T-helper 2 cell (primary cell): ENCODE measurements around the gene TFAP2E.
A peak's percentile ranks its signal among the peaks of the same experiment; 100 is the strongest.

Source experiments
- DNase-seq, 5 experiments: peaks; one replicate each; pipeline versions ENCODE4 v3.0.0 to v3.0.0-alpha.2; 2012 to 2022
- total RNA-seq, 2 donors: gene quantifications; one replicate each; lab custom pipeline; 2026; lab: John Stamatoyannopoulos, UW

Gene TFAP2E
- total RNA-seq, result 4.0 to 7.2 reads per million in 2 donors

- no peak for DNase-seq
Observed at GRCh38 chr1:35573198-35574124, at the start of gene TFAP2E. Gene TFAP2E (plus strand): TSS chr1:35573314. CDS start chr1:35573578, 264 bp downstream.

GRCh38 chr1:35524106-35524505 lies 49.0 kb upstream of the TFAP2E start:
- no peak for DNase-seq

GRCh38 chr1:35530168-35530567 lies 42.9 kb upstream of the TFAP2E start:
- DNase-seq, result no peak

- no peak for DNase-seq
Observed at GRCh38 chr1:35530946-35531345, 42.2 kb upstream of the TFAP2E start.

GRCh38 chr1:35531368-35531767 lies 41.7 kb upstream of the TFAP2E start:
- DNase-seq, result no peak

- no peak for DNase-seq
Observed at GRCh38 chr1:35532497-35533223, 40.5 kb upstream of the TFAP2E start.

GRCh38 chr1:35533586-35533985 lies 39.5 kb upstream of the TFAP2E start:
- DNase-seq, result no peak

GRCh38 chr1:35535243-35535642 lies 37.9 kb upstream of the TFAP2E start:
- no peak for DNase-seq

- no peak for DNase-seq
Observed at GRCh38 chr1:35536556-35537162, 36.5 kb upstream of the TFAP2E start.

- DNase-seq, result no peak
Observed at GRCh38 chr1:35537806-35538205, 35.3 kb upstream of the TFAP2E start.

GRCh38 chr1:35539073-35539823 lies 33.9 kb upstream of the TFAP2E start:
- DNase-seq, result peak in 2 of 5 experiments; percentile 32 to 85

- DNase-seq, result peak in 1 of 5 experiments; percentile 53
Observed at GRCh38 chr1:35539824-35540261, 33.3 kb upstream of the TFAP2E start.

- peak in 3 of 5 experiments; percentile 37 to 74 (median 37) for DNase-seq
Observed at GRCh38 chr1:35544976-35545375, 28.1 kb upstream of the TFAP2E start.

GRCh38 chr1:35546614-35547013 lies 26.5 kb upstream of the TFAP2E start:
- no peak for DNase-seq

- DNase-seq, result no peak
Observed at GRCh38 chr1:35553851-35554250, 19.3 kb upstream of the TFAP2E start.

- DNase-seq, result no peak
Observed at GRCh38 chr1:35554266-35555211, 18.6 kb upstream of the TFAP2E start.

- DNase-seq, result peak in 1 of 5 experiments; percentile 37
Observed at GRCh38 chr1:35555212-35555584, 17.9 kb upstream of the TFAP2E start.

- DNase-seq, result no peak
Observed at GRCh38 chr1:35555601-35556477, 17.3 kb upstream of the TFAP2E start.

- peak in 1 of 5 experiments; percentile 52 for DNase-seq
Observed at GRCh38 chr1:35556484-35557117, 16.5 kb upstream of the TFAP2E start.
